NCI-H2171 (cell line): ENCODE results near the gene SASS6.

Source experiments
- DNase-seq: peaks from one replicate; lab custom pipeline; 2025; lab: John Stamatoyannopoulos, UW

Gene SASS6

DNA sequence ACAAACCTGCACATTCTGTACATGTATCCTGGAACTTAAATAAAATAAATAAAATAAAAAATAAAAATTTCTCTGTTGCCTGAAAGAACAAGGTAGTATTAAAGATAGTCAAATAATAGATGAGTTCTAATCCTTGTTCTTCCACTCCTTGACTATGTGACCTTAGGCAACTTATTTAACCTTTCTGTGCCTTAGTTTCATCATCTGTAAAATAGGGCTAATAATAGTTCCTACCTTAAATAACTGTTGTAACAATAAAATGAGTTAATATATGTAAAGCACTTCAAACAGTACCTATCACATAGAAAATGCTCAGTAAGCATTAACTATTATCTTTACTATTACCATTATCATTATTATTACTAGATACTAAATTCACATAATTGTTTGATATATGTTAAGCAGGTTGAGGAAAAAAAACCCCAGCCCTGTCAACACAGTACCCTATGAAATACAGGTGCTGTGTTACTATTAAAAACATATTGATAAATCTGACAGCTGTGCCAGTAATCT is 23.1 kb downstream of the SASS6 start:
- no peak for DNase-seq

DNA sequence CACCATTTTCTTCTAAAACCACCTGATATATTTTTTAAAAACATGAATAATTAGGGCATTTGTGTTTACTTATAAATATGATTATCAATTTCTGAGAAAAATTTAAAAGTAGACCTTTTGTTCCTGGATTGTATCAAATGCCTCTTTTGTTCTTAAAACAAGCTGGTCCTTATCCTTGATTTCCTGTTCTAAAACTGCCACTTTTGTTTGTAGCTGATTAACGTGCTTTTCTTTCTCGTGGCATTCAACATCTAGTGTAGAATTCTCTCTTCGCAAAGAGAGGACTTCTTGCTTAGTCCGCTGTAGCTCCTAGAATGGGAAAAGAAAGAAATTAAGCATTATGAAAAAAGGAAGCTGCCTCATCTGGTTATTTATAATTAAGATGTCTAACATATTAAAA is 25.0 kb downstream of the SASS6 start:
- no peak for DNase-seq

DNA sequence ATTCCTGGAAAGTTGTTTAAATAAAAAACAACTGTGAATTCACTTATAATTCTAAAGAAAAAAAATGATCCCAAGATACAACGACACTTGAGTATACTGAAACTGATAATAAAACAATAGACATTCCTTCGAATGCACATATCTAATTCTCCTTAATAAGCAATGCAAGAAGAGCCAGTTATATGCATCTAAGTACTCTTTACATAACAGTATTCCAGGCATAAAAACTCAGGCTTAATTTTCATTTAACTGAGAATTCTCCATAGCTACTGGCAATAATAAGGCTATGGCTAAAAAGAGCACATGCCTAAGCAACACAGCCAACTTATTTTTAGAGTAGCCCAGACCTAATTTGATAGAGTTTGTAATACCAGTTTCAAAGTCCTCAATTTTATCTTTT is 31.2 kb downstream of the SASS6 start:
- no peak for DNase-seq

DNA sequence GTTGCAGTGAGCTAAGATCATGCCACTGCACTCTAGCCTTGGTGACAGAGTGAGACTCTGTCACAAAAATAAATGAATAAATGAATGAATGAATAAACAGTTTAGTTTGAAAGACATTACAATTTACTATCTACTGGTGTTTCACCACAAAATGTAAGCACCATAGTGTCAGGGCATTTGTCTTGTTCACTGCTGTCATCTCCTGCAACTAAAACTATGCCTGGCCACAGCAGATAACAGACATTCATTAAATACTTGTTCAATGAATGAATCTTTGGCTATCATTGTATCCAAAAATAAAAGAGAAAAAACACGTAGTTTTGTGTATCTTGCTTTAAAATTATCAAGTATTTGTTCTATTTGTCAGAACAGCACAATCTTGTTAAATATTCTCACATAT is 32.5 kb downstream of the SASS6 start:
- no peak for DNase-seq

GRCh38 chr1:100090471-100090870 is 42.3 kb downstream of the SASS6 start:
- no peak for DNase-seq

DNA sequence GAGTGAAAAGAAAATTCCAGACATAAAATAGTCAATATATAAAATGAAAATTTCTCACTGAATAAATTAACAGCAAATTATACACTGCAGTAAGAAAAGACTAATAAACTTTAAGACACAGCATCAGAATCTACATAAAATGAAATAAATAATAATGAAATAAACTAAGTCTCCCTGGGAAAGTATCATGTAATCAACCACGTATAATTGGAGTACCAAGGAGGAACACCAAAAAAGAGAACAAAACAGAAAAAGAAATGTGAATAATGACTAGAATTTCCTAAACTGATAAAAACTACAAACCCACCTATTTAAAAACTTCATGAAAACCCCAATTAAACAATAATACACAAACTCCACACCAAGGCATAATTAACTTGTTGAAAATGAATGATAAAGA is 43.6 kb downstream of the SASS6 start:
- no peak for DNase-seq

- DNase-seq: no peak
These were observed 45.3 kb downstream of the SASS6 start for GRCh38 chr1:100087396-100087795.

GRCh38 chr1:100080331-100080730 is 52.4 kb downstream of the SASS6 start:
- no peak for DNase-seq

- no peak for DNase-seq
These were observed 55.2 kb downstream of the SASS6 start for GRCh38 chr1:100077531-100077930.

DNA sequence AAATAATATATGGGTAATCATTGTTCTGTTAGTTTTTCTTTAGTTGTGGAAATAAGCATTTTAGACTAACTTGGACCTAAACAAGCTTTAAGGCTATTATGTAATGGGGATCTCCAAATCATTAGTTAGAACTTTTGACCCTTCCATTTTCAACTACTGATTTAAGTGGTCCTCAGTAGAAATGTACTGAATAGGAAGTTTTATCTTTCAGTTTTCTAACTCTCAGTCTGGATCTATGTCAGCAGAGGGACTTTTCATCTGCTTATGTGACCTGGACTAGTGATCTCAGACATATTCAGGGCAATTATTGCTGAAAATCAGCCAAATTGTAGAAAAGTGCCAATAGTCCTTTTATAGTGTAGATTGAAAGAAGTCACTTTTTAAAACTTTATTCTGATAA is 56.0 kb downstream of the SASS6 start:
- no peak for DNase-seq

- DNase-seq: no peak
These were observed 56.4 kb downstream of the SASS6 start for GRCh38 chr1:100076319-100076718.

DNA sequence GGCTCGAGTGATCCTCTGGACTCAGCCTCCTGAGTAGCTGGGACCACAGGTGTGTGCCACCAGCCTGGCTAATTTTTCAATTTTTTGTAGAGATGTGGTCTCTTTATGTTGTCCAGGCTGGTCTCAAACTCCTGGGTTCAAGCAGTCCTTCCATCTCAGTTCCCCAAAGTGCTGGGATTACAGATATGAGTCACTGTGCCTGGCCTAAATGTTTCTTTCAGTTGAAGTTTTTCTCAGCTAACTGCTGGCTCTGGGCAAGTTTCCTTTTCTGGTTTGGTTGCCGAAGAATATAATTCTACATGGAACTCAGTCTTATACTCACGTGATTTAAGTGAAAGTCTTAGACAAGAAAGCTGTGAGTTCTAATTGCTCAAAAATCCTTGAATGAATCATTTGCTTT is 57.0 kb downstream of the SASS6 start:
- no peak for DNase-seq

GRCh38 chr1:100074604-100075395 is 57.9 kb downstream of the SASS6 start:
- no peak for DNase-seq

- no peak for DNase-seq
These were observed 59.2 kb downstream of the SASS6 start for GRCh38 chr1:100073531-100073930.

- DNase-seq: no peak
These were observed 62.4 kb downstream of the SASS6 start for GRCh38 chr1:100070201-100070939.

DNA sequence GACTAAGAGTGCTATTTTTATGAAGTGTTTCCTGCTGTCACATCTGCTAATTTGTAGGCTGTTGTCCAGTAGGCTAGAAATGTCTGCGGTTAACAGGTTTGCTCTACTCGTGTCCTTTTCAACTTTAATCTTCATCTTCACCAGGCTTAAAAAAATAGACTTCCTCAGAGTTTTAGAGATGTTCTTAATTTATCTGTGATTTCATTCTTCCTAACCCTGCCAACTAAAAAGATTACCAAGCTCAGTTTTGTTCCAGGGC is 66.8 kb downstream of the SASS6 start:
- DNase-seq: no peak

GRCh38 chr1:100065183-100065968 is 67.4 kb downstream of the SASS6 start:
- DNase-seq: no peak

DNA sequence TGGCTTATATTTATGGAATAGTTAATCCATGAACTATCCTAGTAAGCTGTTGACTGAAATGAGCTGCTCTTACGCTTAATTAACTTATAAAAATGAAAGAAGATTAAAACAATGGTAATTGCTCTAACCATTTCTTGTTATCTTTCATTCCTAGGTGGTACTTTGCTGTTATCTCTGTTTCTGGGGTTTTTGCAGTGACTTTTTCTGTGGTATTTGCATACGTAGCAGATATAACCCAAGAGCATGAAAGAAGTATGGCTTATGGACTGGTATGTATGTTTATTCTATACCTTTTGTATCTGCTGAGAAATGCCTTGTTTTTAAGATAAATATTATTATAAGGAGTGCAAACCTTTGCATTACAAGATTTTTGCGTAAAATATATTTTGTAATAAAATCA is 71.0 kb downstream of the SASS6 start:
- no peak for DNase-seq

DNA sequence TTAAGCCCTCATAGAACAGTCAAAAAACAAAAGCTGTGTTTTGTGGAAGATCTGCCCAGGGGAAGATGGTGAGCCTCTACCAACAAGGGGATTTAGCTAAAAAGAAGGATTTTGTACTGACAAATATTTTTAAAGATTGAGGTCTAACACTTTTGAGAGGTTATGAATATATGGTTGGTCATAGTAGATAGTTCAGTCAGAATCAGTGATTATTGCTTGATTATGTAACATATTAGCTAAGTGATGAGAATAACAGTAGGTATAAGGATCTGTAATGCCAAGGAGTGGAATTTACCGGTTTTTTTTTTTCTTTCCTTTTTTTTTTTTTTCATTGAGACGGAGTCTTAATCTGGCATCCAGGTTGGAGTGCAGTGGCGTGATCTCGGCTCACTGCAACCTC is 79.0 kb downstream of the SASS6 start:
- no peak for DNase-seq

GRCh38 chr1:100053119-100053518 is 79.6 kb downstream of the SASS6 start:
- DNase-seq: no peak

- no peak for DNase-seq
These were observed 80.8 kb downstream of the SASS6 start for GRCh38 chr1:100051893-100052292.

- no peak for DNase-seq
These were observed 81.3 kb downstream of the SASS6 start for GRCh38 chr1:100051401-100051800.

DNA sequence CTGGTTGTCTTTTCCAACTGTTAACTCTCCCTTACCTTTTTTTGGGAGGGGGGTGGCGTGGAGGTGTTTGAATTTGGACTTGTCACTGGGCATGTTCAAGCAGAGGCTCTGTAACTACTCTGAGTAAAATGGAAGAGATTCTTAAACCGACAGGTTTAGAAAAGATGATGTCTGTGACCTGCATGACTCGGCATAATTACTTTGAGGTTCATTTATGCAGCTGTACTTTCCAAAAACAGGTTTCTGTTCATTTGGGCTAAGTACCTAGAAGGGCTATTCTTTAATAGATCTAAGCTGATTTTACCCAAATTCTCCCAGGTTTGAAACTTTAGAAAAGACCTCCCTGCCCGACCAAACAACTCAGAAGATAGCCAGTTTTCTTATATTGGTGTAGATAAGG is 82.6 kb downstream of the SASS6 start:
- DNase-seq: no peak
